ENCODE data around the gene LRRC27.
"Not testable (repeated sequence)": the region's sequence is repeated elsewhere in the genome, so short reads cannot be mapped to it uniquely, and the experiment has no call there.

Gene LRRC27

GRCh38 chr10:132373241-132373955 lies 41.4 kb downstream of the LRRC27 start:
- no peaks in the 10 kb centered on the region for H3K36me3 Mint-ChIP-seq (ENCODE audit: low read depth)
- H3K27ac Mint-ChIP-seq = no peak overlapping the region
- DNase-seq = no peak
- H3K4me1 Mint-ChIP-seq (ENCODE audit: low read depth) = peaks cover 5% of the 10 kb centered on the region
- no peak overlapping the region for H3K4me3 Mint-ChIP-seq
- H3K9me3 Mint-ChIP-seq = no peaks in the 10 kb centered on the region
- H3K27me3 Mint-ChIP-seq = peaks cover 2% of the 10 kb centered on the region

DNA sequence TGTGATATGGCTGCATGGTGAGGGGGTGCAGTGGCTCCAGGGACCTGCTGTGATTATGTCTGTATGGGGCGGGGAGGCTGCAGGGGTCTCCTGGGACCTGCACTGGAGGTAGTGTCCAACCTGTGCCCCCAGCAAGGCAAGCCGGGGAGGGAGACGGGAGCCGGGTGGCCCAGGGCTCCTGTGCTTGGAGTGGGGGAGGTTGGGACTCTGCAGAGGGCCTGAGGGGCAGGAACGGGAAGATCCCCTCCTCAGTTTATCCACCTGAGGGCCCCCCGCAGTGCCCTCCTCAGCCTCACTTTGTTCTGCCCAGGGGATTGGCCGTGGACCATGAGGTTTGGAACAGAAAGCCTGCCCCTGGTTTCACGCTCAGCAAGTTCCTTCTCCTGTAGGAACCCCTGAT lies 42.2 kb downstream of the LRRC27 start:
- Mint-ChIP-seq H3K36me3 (ENCODE audit: low read depth) (no peaks in the 10 kb centered on the region), H3K27ac (no peak overlapping the region), H3K27me3 (peaks cover 2% of the 10 kb centered on the region), H3K4me3 (no peak overlapping the region), H3K4me1 (ENCODE audit: low read depth) (peaks cover 5% of the 10 kb centered on the region), H3K9me3 (no peaks in the 10 kb centered on the region)
- DNase-seq = no peak

DNA sequence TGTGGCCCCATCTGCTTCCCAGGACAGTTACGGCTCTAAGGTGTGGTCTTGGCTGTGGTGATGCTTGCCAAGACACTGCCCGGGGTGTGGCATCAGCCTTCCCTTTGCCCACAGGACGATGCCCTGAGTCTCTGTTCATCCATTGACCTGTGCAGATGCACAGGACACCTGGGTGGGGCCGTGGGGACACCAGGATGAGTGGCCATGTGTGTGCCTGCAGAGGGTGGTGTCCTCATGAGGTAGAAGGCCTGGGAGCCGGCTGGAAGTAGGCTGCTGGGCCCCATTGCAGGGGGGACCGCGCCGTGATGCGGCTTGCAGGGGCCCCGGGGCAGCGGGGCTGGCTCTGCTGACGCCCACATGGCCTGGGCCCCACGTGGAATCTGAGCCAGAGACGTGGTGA lies 42.6 kb downstream of the LRRC27 start:
- H3K27ac Mint-ChIP-seq = no peak overlapping the region
- H3K36me3 Mint-ChIP-seq (ENCODE audit: low read depth) = no peaks in the 10 kb centered on the region
- peaks cover 2% of the 10 kb centered on the region for H3K27me3 Mint-ChIP-seq
- no peak overlapping the region for H3K4me3 Mint-ChIP-seq
- H3K9me3 Mint-ChIP-seq = no peaks in the 10 kb centered on the region
- DNase-seq = no peak
- peaks cover 5% of the 10 kb centered on the region for H3K4me1 Mint-ChIP-seq (ENCODE audit: low read depth)

- H3K27ac Mint-ChIP-seq = no peak overlapping the region
- no peak for DNase-seq
- H3K4me3 Mint-ChIP-seq = no peak overlapping the region
- no peaks in the 10 kb centered on the region for H3K9me3 Mint-ChIP-seq
- no peaks in the 10 kb centered on the region for H3K36me3 Mint-ChIP-seq (ENCODE audit: low read depth)
- peaks cover 5% of the 10 kb centered on the region for H3K4me1 Mint-ChIP-seq (ENCODE audit: low read depth)
- peaks cover 2% of the 10 kb centered on the region for H3K27me3 Mint-ChIP-seq
These were observed 43.3 kb downstream of the LRRC27 start for GRCh38 chr10:132375116-132375794.

GRCh38 chr10:132375795-132376297 lies 43.9 kb downstream of the LRRC27 start:
- no peak overlapping the region for H3K4me3 Mint-ChIP-seq
- no peaks in the 10 kb centered on the region for H3K36me3 Mint-ChIP-seq (ENCODE audit: low read depth)
- DNase-seq = no peak
- peaks cover under 1% of the 10 kb centered on the region for H3K27me3 Mint-ChIP-seq
- no peak overlapping the region for H3K27ac Mint-ChIP-seq
- H3K4me1 Mint-ChIP-seq (ENCODE audit: low read depth) = peaks cover 5% of the 10 kb centered on the region
- no peaks in the 10 kb centered on the region for H3K9me3 Mint-ChIP-seq

DNA sequence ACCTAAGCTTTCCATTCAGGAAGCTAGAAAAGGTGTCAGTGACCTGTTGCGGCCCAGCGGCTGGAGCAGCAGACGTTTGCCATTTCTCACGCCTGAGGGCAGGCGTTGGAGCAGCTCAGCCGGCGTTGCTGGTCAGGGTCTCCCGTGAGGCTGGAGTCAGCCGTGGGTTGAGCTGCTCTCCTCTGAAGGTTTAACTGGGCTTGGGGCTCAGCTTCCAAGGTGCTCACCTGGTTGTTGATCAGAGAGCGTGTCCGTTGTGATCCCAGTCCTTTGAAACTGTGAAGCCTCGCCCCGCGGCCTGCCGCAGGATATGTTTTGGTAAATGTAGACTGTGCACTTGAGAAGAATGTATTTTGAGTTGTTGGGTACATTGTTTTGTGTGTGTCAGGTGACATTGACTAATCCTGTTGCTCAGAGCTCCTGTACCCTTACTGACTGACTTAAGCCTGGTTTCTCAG lies 44.4 kb downstream of the LRRC27 start:
- Mint-ChIP-seq H3K4me1 (ENCODE audit: low read depth) (peaks cover 5% of the 10 kb centered on the region), H3K27ac (no peak overlapping the region), H3K36me3 (ENCODE audit: low read depth) (no peaks in the 10 kb centered on the region), H3K9me3 (no peaks in the 10 kb centered on the region), H3K4me3 (no peak overlapping the region), H3K27me3 (no peaks in the 10 kb centered on the region)
- DNase-seq = no peak

GRCh38 chr10:132377326-132377725 lies 45.3 kb downstream of the LRRC27 start:
- no peak overlapping the region for H3K4me3 Mint-ChIP-seq
- H3K27ac Mint-ChIP-seq = no peak overlapping the region
- no peaks in the 10 kb centered on the region for H3K27me3 Mint-ChIP-seq
- H3K4me1 Mint-ChIP-seq (ENCODE audit: low read depth) = no peaks in the 10 kb centered on the region
- no peaks in the 10 kb centered on the region for H3K9me3 Mint-ChIP-seq
- no peak for DNase-seq
- no peaks in the 10 kb centered on the region for H3K36me3 Mint-ChIP-seq (ENCODE audit: low read depth)

DNA sequence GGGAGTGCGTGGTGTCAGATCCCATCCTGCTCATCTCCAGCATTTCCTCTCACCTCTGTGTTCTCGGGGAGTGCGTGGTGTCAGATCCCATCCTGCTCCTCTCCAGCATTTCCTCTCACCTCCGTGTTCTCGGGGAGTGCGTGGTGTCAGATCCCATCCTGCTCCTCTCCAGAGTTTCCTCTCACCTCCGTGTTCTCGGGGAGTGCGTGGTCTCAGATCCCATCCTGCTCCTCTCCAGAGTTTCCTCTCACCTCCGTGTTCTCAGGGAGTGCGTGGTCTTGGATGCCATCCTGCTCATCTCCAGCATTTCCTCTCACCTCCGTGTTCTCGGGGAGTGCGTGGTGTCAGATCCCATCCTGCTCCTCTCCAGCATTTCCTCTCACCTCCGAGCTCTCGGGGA lies 47.0 kb downstream of the LRRC27 start:
- not testable (repeated sequence) for H3K27me3 Mint-ChIP-seq; H3K27ac Mint-ChIP-seq; H3K36me3 Mint-ChIP-seq (ENCODE audit: low read depth); H3K4me3 Mint-ChIP-seq; DNase-seq; H3K4me1 Mint-ChIP-seq (ENCODE audit: low read depth); H3K9me3 Mint-ChIP-seq

GRCh38 chr10:132380986-132381385 lies 49.0 kb downstream of the LRRC27 start:
- not testable (repeated sequence) for H3K4me3 Mint-ChIP-seq; H3K4me1 Mint-ChIP-seq (ENCODE audit: low read depth); DNase-seq; H3K9me3 Mint-ChIP-seq; H3K27ac Mint-ChIP-seq; H3K36me3 Mint-ChIP-seq (ENCODE audit: low read depth); H3K27me3 Mint-ChIP-seq

DNA sequence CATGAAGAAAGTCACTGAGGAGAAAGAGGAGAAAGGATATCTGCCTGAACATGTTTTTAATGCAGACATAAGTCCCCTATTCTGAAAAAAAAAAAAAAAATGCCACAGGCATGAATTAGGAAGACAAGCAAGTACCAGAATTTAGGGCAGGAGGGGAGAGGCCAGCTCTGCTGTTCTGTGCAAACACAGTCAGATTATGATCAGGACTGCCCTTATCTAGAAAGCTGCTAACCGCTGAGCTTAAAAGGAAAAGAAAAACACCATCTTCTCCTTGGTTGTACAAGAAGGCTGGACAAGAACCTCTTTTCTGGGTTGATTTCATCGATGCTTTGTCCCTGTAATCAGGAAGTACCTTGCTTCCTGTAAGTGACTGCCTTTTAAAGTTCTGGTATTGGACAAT lies 49.7 kb downstream of the LRRC27 start:
- Mint-ChIP-seq H3K9me3 (no peaks in the 10 kb centered on the region), H3K4me1 (ENCODE audit: low read depth) (peaks cover 3% of the 10 kb centered on the region), H3K36me3 (ENCODE audit: low read depth) (no peaks in the 10 kb centered on the region), H3K4me3 (no peak overlapping the region), H3K27ac (no peak overlapping the region), H3K27me3 (no peaks in the 10 kb centered on the region)
- DNase-seq = no peak

- no peaks in the 10 kb centered on the region for H3K27me3 Mint-ChIP-seq
- H3K4me1 Mint-ChIP-seq (ENCODE audit: low read depth) = peaks cover 3% of the 10 kb centered on the region
- no peak for DNase-seq
- H3K9me3 Mint-ChIP-seq = no peaks in the 10 kb centered on the region
- no peak overlapping the region for H3K27ac Mint-ChIP-seq
- no peaks in the 10 kb centered on the region for H3K36me3 Mint-ChIP-seq (ENCODE audit: low read depth)
- no peak overlapping the region for H3K4me3 Mint-ChIP-seq
These were observed 50.4 kb downstream of the LRRC27 start for GRCh38 chr10:132382231-132382922.

DNA sequence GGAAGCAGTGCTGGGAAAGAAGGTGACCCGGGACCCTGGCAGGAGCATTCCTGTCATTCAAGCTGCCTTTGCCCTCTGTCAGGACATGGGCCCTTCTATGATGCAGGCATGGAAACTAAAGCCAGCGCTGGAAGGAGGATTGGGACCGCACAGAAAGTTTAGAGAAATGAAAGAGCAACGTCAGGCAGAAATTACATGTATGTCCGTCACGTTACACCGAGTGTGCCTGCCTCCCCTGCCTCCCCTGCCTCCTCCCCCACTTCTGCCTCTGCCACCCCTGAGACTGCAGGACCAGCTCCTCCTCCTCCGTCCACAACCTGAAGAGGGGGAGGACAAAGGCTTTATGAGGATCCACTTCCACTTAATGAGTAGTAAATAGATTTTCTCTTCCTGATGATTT lies 51.1 kb downstream of the LRRC27 start:
- peaks cover 6% of the 10 kb centered on the region for H3K4me1 Mint-ChIP-seq (ENCODE audit: low read depth)
- H3K9me3 Mint-ChIP-seq = no peaks in the 10 kb centered on the region
- no peak overlapping the region for H3K27ac Mint-ChIP-seq
- no peaks in the 10 kb centered on the region for H3K27me3 Mint-ChIP-seq
- no peak for DNase-seq
- no peaks in the 10 kb centered on the region for H3K36me3 Mint-ChIP-seq (ENCODE audit: low read depth)
- H3K4me3 Mint-ChIP-seq = no peak overlapping the region

- Mint-ChIP-seq H3K36me3 (ENCODE audit: low read depth) (no peaks in the 10 kb centered on the region), H3K9me3 (no peaks in the 10 kb centered on the region), H3K27me3 (no peaks in the 10 kb centered on the region), H3K27ac (no peak overlapping the region), H3K4me3 (no peak overlapping the region), H3K4me1 (ENCODE audit: low read depth) (peaks cover 6% of the 10 kb centered on the region)
- DNase-seq = no peak
These were observed 51.8 kb downstream of the LRRC27 start for GRCh38 chr10:132383751-132384196.

DNA sequence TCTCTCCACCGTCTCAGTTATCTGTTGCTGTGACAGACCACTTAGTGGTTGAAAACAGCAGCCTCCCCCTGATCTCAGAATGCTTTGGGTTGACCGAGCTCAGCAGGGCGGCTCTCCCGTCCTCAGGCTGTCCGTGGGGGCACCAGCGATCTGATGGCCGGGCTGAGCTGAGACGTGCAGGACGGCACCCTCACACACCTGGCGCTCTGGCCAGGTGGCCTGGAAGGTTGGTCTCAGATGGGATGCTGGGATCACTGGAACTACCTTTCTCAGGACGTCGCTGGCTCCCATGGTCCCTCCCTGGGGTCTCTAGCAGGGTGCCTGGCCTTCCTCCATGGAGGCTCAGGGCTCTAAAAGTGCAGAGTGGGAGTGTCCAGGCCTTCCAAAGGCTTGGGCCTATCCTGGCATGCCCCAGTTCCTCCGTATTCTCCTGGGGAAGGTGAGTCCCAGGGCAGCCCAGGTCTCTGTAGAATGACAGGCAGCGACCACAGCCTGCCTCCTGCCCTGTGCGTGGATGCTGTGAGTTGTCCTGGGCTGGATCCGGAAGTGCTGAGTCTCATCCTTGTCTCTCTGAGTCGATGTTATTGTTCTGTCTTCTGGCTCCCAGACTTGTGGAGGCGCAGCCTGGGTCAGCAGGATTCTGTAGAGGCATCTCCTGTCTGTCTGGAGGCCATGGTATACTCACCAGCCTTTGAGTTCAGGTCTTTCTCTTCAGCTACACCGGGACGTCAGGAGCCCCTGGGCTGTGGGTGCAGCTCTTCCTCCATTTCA lies 52.8 kb downstream of the LRRC27 start:
- Mint-ChIP-seq H3K36me3 (ENCODE audit: low read depth) (no peaks in the 10 kb centered on the region), H3K27me3 (no peaks in the 10 kb centered on the region), H3K27ac (no peak overlapping the region), H3K9me3 (no peaks in the 10 kb centered on the region), H3K4me3 (no peak overlapping the region), H3K4me1 (ENCODE audit: low read depth) (peaks cover 6% of the 10 kb centered on the region)
- no peak for DNase-seq
